Ishikawa (cell line): Measurements from ENCODE around the gene SERPINB1.

ENCODE experiments used
- CEBPB ChIP-seq: IDR thresholded peaks from 2 replicates; pipeline ENCODE4 v1.6.1; 2012
- CREB1 ChIP-seq: IDR thresholded peaks from 2 replicates; pipeline ENCODE4 v1.6.1; 2012; ENCODE audit warnings: low read depth
- EGR1 ChIP-seq: IDR thresholded peaks from 2 replicates; pipeline ENCODE4 v1.6.1; 2012
- EP300 ChIP-seq: IDR thresholded peaks from 2 replicates; pipeline ENCODE4 v1.6.1; 2012; ENCODE audit warnings: borderline replicate concordance
- FOXM1 ChIP-seq: IDR thresholded peaks from 2 replicates; pipeline ENCODE4 v1.6.1; 2012; ENCODE audit warnings: low read depth, borderline replicate concordance
- RAD21 ChIP-seq: IDR thresholded peaks from 2 replicates; pipeline ENCODE4 v1.6.1; 2012; ENCODE audit warnings: low read depth
- TAF1 ChIP-seq: IDR thresholded peaks from 2 replicates; pipeline ENCODE4 v1.6.1; 2012; ENCODE audit warnings: low read depth, mild to moderate bottlenecking
- TCF12 ChIP-seq: IDR thresholded peaks from 2 replicates; pipeline ENCODE4 v1.6.1; 2012; ENCODE audit warnings: low read depth
- TEAD4 ChIP-seq: IDR thresholded peaks from 2 replicates; pipeline ENCODE4 v1.6.1; 2012
- YY1 ChIP-seq: IDR thresholded peaks from 2 replicates; pipeline ENCODE4 v1.6.1; 2012; ENCODE audit warnings: low read depth
- TF ChIP-seq, protein P1 (sequence below): IDR thresholded peaks from 2 replicates; pipeline ENCODE4 v1.6.1; 2012
- TF ChIP-seq, protein P2 (sequence below): IDR thresholded peaks from 2 replicates; pipeline ENCODE4 v1.6.1; 2012

DNA sequence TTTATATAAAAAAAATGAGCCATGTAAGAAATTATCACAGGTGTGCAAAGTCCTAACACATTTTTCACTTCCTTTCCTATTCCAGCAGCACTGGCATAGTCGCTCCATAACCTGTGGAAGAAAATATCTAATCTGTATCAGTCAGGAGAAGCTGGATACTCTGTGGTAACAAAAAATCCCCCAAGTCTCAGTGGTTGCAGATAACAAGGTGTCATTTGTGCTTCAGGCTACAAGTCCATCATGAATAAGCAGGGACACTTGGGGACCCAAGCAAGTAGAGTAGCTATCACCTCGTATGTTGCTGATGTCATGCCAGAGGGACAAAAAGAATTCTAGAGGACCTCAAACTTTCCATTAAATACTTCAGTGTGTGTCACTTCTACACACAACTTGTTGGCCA lies 30.3 kb upstream of the SERPINB1 start:
- no peak for TF ChIP-seq CEBPB
- TF ChIP-seq FOXM1 = no peak
- TF ChIP-seq, protein P1, sequence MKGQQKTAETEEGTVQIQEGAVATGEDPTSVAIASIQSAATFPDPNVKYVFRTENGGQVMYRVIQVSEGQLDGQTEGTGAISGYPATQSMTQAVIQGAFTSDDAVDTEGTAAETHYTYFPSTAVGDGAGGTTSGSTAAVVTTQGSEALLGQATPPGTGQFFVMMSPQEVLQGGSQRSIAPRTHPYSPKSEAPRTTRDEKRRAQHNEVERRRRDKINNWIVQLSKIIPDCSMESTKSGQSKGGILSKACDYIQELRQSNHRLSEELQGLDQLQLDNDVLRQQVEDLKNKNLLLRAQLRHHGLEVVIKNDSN = no peak
- no peak for TF ChIP-seq EP300
- TF ChIP-seq, protein P2, sequence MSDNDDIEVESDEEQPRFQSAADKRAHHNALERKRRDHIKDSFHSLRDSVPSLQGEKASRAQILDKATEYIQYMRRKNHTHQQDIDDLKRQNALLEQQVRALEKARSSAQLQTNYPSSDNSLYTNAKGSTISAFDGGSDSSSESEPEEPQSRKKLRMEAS = no peak
- no peak for TF ChIP-seq TEAD4
- no peak for TF ChIP-seq CREB1
- TF ChIP-seq TCF12 = no peak
- no peak for TF ChIP-seq YY1
- no peak for TF ChIP-seq TAF1
- TF ChIP-seq EGR1 = no peak
- TF ChIP-seq RAD21 = no peak
